MCF 10A (cell line): ENCODE measurements around the gene USP36. TPM values are rescaled to one million over a fixed set of nuclear protein-coding genes. Genes with fewer than 3 reads are reported as not detected.

Experiments
- BruUV-seq: library from RNA; stranded (reverse); fragments of 400-500 nt; replicated peaks from 2 replicates; lab custom pipeline; 2021; lab: Mats Ljungman, UMichigan
- CTCF ChIA-PET: fragments of 300-600 bp; sonication (Branson Sonifier 250); formaldehyde crosslinking; extraction: SDS; loops from one replicate; lab custom pipeline; 2021; ENCODE audit warnings: antibody characterized with exemption, inconsistent platforms; lab: Yijun Ruan, JAX
- POLR2A ChIA-PET: fragments of 300-600, 350-650 bp; sonication (Branson Sonifier 250); formaldehyde crosslinking; extraction: SDS; loops from one replicate; lab custom pipeline; 2020; ENCODE audit warnings: antibody characterized with exemption, inconsistent platforms; lab: Yijun Ruan, JAX
- DNase-seq: peaks from one replicate; pipeline ENCODE4 v3.0.0-alpha.2; 2018; ENCODE audit not compliant: unreplicated experiment
- H3K27ac Mint-ChIP-seq: one replicate; pipeline ENCODE4 v1.8.0; 2022; ENCODE audit warnings: mild to moderate bottlenecking, low read depth, mixed read lengths; ENCODE audit not compliant: unreplicated experiment
- H3K27me3 Mint-ChIP-seq: one replicate; pipeline ENCODE4 v1.8.0; 2022; ENCODE audit warnings: mixed read lengths; ENCODE audit not compliant: insufficient read depth, unreplicated experiment
- H3K36me3 Mint-ChIP-seq: one replicate; pipeline ENCODE4 v1.8.0; 2022; ENCODE audit warnings: mild to moderate bottlenecking, moderate library complexity, mixed read lengths; ENCODE audit not compliant: insufficient read depth, unreplicated experiment
- H3K4me1 Mint-ChIP-seq: one replicate; pipeline ENCODE4 v1.8.0; 2022; ENCODE audit warnings: mixed read lengths; ENCODE audit not compliant: insufficient read depth, unreplicated experiment
- H3K4me3 Mint-ChIP-seq: one replicate; pipeline ENCODE4 v1.8.0; 2022; ENCODE audit warnings: mild to moderate bottlenecking, moderate library complexity, mixed read lengths; ENCODE audit not compliant: unreplicated experiment
- H3K9me3 Mint-ChIP-seq: one replicate; pipeline ENCODE4 v1.8.0; 2022; ENCODE audit warnings: mixed read lengths; ENCODE audit not compliant: unreplicated experiment
- intact Hi-C: fragments of 100-400 bp; cut with micrococcal nuclease; formaldehyde crosslinking; loops from 2 replicates; pipeline ENCODE4 v1.14.1; 2022
- total RNA-seq: library from RNA; stranded (reverse); gene quantifications from 2 replicates; pipeline ENCODE4 v1.2.3, GENCODE V29; 2022
- TF ChIP-seq, protein P1 (sequence below): fragments of 200-600 bp; IDR thresholded peaks from one replicate; pipeline ENCODE4 v1.8.0; 2022; ENCODE audit warnings: antibody characterized with exemption, mild to moderate bottlenecking; ENCODE audit not compliant: unreplicated experiment

Gene USP36
- total RNA-seq, 1 experiment from 2014 or later: 118 TPM

DNA sequence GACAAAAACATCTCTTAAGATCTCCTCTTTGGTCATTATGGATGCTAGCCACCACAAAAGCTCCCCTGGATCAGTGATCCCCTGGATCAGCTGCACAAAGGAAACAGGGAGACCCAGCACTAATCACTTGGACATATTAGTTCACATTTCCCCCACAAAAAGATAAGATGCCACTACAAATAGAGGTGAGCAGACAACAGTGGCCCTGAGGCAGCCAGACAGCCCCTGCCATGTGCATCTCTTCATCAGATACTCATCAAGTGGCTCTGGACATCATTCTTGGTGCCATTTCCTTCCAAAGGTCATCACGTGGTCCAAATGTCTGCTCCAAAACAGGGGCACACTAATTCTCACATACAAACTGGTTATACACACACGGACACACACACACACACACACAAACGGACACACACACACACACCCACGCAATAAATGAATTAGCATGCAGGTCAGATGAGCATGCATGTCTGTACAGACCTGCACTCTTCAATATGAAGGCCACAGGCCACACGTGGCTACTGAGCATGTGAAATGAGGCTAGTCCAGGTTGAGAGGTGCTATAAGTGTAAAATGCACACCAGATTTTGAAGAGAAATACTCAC lies 4.1 kb downstream of the USP36 start:
- CTCF ChIA-PET: no interaction called here
- H3K27me3 Mint-ChIP-seq: no peaks in the 10 kb centered on the region
- peak overlapping the region; percentile 49 for H3K27ac Mint-ChIP-seq
- H3K9me3 Mint-ChIP-seq: no peaks in the 10 kb centered on the region
- no peak overlapping the region for H3K4me3 Mint-ChIP-seq
- no peak for DNase-seq
- peaks cover 58% of the 10 kb centered on the region for H3K36me3 Mint-ChIP-seq
- intact Hi-C loops: no loop called here
- TF ChIP-seq, protein P1, sequence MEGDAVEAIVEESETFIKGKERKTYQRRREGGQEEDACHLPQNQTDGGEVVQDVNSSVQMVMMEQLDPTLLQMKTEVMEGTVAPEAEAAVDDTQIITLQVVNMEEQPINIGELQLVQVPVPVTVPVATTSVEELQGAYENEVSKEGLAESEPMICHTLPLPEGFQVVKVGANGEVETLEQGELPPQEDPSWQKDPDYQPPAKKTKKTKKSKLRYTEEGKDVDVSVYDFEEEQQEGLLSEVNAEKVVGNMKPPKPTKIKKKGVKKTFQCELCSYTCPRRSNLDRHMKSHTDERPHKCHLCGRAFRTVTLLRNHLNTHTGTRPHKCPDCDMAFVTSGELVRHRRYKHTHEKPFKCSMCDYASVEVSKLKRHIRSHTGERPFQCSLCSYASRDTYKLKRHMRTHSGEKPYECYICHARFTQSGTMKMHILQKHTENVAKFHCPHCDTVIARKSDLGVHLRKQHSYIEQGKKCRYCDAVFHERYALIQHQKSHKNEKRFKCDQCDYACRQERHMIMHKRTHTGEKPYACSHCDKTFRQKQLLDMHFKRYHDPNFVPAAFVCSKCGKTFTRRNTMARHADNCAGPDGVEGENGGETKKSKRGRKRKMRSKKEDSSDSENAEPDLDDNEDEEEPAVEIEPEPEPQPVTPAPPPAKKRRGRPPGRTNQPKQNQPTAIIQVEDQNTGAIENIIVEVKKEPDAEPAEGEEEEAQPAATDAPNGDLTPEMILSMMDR: no peak
- no TSS peak for BruUV-seq
- POLR2A ChIA-PET: interaction anchor here (0.6 kb wide), 2 partner anchors 100 to 157 kb away, joined by 3 read pairs; no protein-coding TSS in a partner anchor
- H3K4me1 Mint-ChIP-seq: peaks cover 22% of the 10 kb centered on the region

DNA sequence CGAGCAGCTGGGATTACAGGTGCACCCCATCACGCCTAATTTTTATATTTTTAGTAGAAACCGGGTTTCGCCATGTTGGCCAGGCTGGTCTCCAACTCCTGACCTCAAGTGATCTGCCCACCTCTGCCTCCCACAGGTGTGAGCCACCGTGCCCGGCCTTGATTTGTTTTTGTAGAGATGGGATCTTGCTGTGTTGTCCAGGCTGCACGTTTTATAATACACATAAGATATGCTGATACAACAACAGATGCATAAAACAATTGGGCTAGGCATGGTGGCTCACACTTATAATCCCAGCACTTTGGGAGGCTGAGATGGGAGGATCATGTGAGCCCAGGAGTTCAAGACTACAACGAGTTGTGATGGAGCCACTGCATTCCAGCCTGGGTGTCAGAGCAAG lies 6.0 kb downstream of the USP36 start:
- no TSS peak for BruUV-seq
- TF ChIP-seq, protein P1: no peak

DNA sequence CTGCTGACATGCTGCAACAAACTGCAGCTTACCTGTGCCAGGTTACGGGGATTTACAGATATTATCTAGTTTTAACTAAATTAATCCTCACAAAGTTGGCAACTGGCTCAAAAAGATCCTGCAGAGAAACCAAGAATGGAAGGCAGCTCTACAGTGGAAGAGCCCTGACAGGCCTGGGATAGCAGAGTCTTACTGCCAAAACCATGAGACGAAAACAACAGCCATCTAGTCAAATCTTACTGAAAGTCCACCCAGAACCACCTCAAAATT lies 8.1 kb downstream of the USP36 start:
- Mint-ChIP-seq H3K4me3 (no peak overlapping the region), H3K27me3 (no peaks in the 10 kb centered on the region), H3K9me3 (no peaks in the 10 kb centered on the region), H3K4me1 (peaks cover 2% of the 10 kb centered on the region), H3K36me3 (peaks cover 84% of the 10 kb centered on the region), H3K27ac (no peak overlapping the region)
- no peak for DNase-seq
- POLR2A ChIA-PET: no interaction called here
- TF ChIP-seq, protein P1: no peak
- intact Hi-C loops: no loop called here
- no TSS peak for BruUV-seq
- CTCF ChIA-PET: no interaction called here

More for the DNA sequence above, 6.0 kb downstream of the USP36 start:
- POLR2A ChIA-PET: no interaction called here
- Mint-ChIP-seq H3K36me3 (peaks cover 76% of the 10 kb centered on the region), H3K27ac (no peak overlapping the region), H3K4me1 (peaks cover 19% of the 10 kb centered on the region), H3K4me3 (no peak overlapping the region), H3K27me3 (no peaks in the 10 kb centered on the region), H3K9me3 (no peaks in the 10 kb centered on the region)
- CTCF ChIA-PET: interaction anchor here (0.7 to 1.2 kb wide), 2 partner anchors 99 to 137 kb away, joined by 3 read pairs; no protein-coding TSS in a partner anchor
- intact Hi-C loops: no loop called here
- DNase-seq: no peak

DNA sequence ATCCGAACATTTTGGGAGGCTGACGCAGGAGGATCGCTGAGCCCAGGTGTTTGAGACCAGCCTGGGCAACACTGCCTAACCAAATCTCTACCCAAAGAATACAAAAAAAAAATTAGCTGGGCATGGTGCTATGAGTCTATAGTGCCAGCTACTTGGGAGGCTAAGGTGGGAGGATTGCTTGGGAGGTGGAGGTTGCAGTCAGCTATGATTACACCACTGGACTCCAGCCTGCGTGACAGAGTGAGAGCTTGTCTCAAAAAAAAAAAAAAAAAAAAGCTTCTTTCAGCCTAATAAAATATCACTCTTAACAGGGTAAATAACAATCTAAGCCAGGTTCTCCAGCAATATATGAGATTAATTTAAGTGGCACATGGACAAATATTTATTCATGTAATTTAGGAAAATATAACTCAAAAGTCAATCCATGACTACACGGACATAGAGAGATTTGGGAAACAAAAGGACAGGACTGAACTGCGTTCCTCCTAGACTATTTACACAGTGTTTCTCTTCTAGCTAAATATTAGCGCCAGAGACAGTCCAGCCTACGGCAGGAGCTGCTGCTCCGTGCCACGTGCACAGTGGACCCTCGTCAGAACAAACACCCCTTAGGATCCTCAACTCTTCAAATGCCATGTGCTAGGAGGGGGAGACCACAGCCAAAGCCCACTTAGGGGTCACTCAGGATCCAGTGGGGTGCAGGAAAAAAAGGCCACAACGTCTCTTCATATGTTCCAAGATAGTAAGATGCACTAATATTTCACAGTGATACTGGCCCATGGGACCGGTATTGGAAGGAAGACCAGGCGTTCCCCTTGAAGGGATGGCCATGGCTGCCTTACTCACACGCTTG lies 8.7 kb downstream of the USP36 start:
- intact Hi-C loops: no loop called here
- ChIA-PET POLR2A (interaction anchor here (0.6 to 1.3 kb wide), 2 partner anchors 9 to 95 kb away, joined by 3 to 4 read pairs; no protein-coding TSS in a partner anchor), CTCF (no interaction called here)
- peaks cover 83% of the 10 kb centered on the region for H3K36me3 Mint-ChIP-seq
- no TSS peak for BruUV-seq
- TF ChIP-seq, protein P1: no peak
- H3K27ac Mint-ChIP-seq: no peak overlapping the region
- H3K4me1 Mint-ChIP-seq: no peaks in the 10 kb centered on the region
- H3K9me3 Mint-ChIP-seq: no peaks in the 10 kb centered on the region
- DNase-seq: no peak
- no peak overlapping the region for H3K4me3 Mint-ChIP-seq
- H3K27me3 Mint-ChIP-seq: no peaks in the 10 kb centered on the region
